A549 (cell line): Measurements from ENCODE around the gene HMGN3. TPM values are rescaled to one million over a fixed set of nuclear protein-coding genes. Genes with fewer than 3 reads are reported as not detected.

Experiments used
- ATAC-seq, 2 experiments: fragments of 200-7000 bp in 1 of 2; fragments of >200 bp in 1 of 2; cut with Nextera tagmentation in 1 of 2; cut with Tn5 transposase in 1 of 2; 3 replicates each; pipeline versions ENCODE4 v1.8.0 to v1.9.1; 2018 to 2020; ENCODE audit warnings: mild to moderate bottlenecking in 1 of 2, moderate library complexity in 1 of 2
- CTCF ChIA-PET: fragments of 300-600 bp; sonication (Branson Sonifier 250); formaldehyde crosslinking; extraction: SDS; loops from one replicate; lab custom pipeline; 2021; ENCODE audit warnings: antibody characterized with exemption, inconsistent platforms; lab: Yijun Ruan, JAX
- POLR2A ChIA-PET: fragments of 350-600 bp; formaldehyde crosslinking; extraction: SDS; loops from one replicate; lab custom pipeline; 2021; ENCODE audit warnings: antibody characterized with exemption, inconsistent platforms; lab: Yijun Ruan, JAX
- DNase-seq, 2 experiments: peaks; one replicate each; pipeline versions ENCODE4 v3.0.0 to v3.0.0-alpha.2; 2011 to 2016; ENCODE audit warnings: low read depth in 1 of 2, low spot score in 1 of 2
- FAIRE-seq: peaks from 2 replicates; lab custom pipeline; 2011; peaks lifted over from hg19 to GRCh38; lab: Jason Lieb, UNC
- H3K27ac ChIP-seq, 2 experiments: fragments of >200 bp; sonication (Bioruptor Twin); formaldehyde crosslinking; 3 replicates each; pipeline ENCODE4 v1.5.1; 2016 to 2017
- H3K4me1 ChIP-seq: fragments of >200 bp; sonication (Bioruptor Twin); formaldehyde crosslinking; 3 replicates; pipeline ENCODE4 v1.6.1; 2016
- H3K4me2 ChIP-seq: fragments of >200 bp; sonication (Bioruptor Twin); formaldehyde crosslinking; 3 replicates; pipeline ENCODE4 v1.6.1; 2016
- H3K4me3 ChIP-seq: fragments of >200 bp; sonication (Bioruptor Twin); formaldehyde crosslinking; 3 replicates; pipeline ENCODE4 v1.5.1; 2016
- H3K9me3 ChIP-seq: fragments of >200 bp; sonication (Bioruptor Twin); formaldehyde crosslinking; 3 replicates; pipeline ENCODE4 v1.6.1; 2016
- BHLHE40 ChIP-seq: IDR thresholded peaks from 2 replicates; pipeline ENCODE4 v1.6.1; 2012; ENCODE audit warnings: low read depth, low read length, inconsistent platforms
- CBX2 ChIP-seq: fragments of 200-600 bp; sonication (generic); IDR thresholded peaks from 2 replicates; pipeline ENCODE4 v1.6.1; 2016; ENCODE audit warnings: low read depth, mild to moderate bottlenecking, borderline replicate concordance
- CEBPB ChIP-seq, 2 experiments: fragments of >200 bp in 1 of 2; sonication (Bioruptor Twin) in 1 of 2; formaldehyde crosslinking in 1 of 2; IDR thresholded peaks; 2 replicates each; pipeline ENCODE4 v1.6.1; 2012 to 2016
- CHD4 ChIP-seq: fragments of 200-600 bp; sonication (generic); IDR thresholded peaks from 2 replicates; pipeline ENCODE4 v1.6.1; 2016; ENCODE audit warnings: antibody characterized with exemption, mild to moderate bottlenecking, borderline replicate concordance
- CTCF ChIP-seq: fragments of >200 bp; sonication (Bioruptor Twin); formaldehyde crosslinking; IDR thresholded peaks from 3 replicates; pipeline ENCODE4 v1.5.1; 2016
- E2F6 ChIP-seq: IDR thresholded peaks from 2 replicates; pipeline ENCODE4 v1.6.1; 2012; ENCODE audit warnings: low read depth, borderline replicate concordance
- EHF ChIP-seq: fragments of 250-450 bp; sonication (Bioruptor Pico); IDR thresholded peaks from 2 replicates; pipeline ENCODE4 v1.5.0; 2020; ENCODE audit warnings: mild to moderate bottlenecking
- ELK1 ChIP-seq: fragments of 150-350 bp; IDR thresholded peaks from 2 replicates; pipeline ENCODE4 v1.6.1; 2014; ENCODE audit warnings: low read depth, mild to moderate bottlenecking, low read length
- ESRRA ChIP-seq: fragments of 150-350 bp; IDR thresholded peaks from 2 replicates; pipeline ENCODE4 v1.6.1; 2014; ENCODE audit warnings: mild to moderate bottlenecking, low read length, borderline replicate concordance
- FOXS1 ChIP-seq: fragments of 250-450 bp; sonication (Bioruptor Pico); IDR thresholded peaks from 2 replicates; pipeline ENCODE4 v1.5.0; 2020; ENCODE audit warnings: mild to moderate bottlenecking, moderate library complexity
- GATA3 ChIP-seq: IDR thresholded peaks from 2 replicates; pipeline ENCODE4 v1.6.1; 2012; ENCODE audit warnings: borderline replicate concordance
- HES2 ChIP-seq: fragments of >200 bp; sonication (Bioruptor Twin); formaldehyde crosslinking; IDR thresholded peaks from 2 replicates; pipeline ENCODE4 v1.6.1; 2016
- HEYL ChIP-seq: fragments of 250-450 bp; sonication (Bioruptor Pico); IDR thresholded peaks from 2 replicates; pipeline ENCODE4 v1.8.0; 2021; ENCODE audit warnings: mild to moderate bottlenecking, moderate library complexity
- HMGXB4 ChIP-seq: fragments of 250-450 bp; sonication (Bioruptor Pico); IDR thresholded peaks from 2 replicates; pipeline ENCODE4 v1.5.0; 2021; ENCODE audit warnings: mild to moderate bottlenecking, moderate library complexity, borderline replicate concordance
- HOXB13 ChIP-seq: fragments of 250-450 bp; sonication (Bioruptor Pico); IDR thresholded peaks from 2 replicates; pipeline ENCODE4 v1.5.0; 2020; ENCODE audit warnings: low read depth, mild to moderate bottlenecking, moderate library complexity
- HOXB5 ChIP-seq: fragments of 250-450 bp; sonication (Bioruptor Pico); IDR thresholded peaks from 2 replicates; pipeline ENCODE4 v1.5.0; 2020; ENCODE audit warnings: mild to moderate bottlenecking, moderate library complexity
- JUNB ChIP-seq: fragments of >200 bp; sonication (Bioruptor Twin); formaldehyde crosslinking; IDR thresholded peaks from 2 replicates; pipeline ENCODE4 v1.6.1; 2016
- MAFK ChIP-seq: fragments of 450-650 bp; IDR thresholded peaks from 2 replicates; pipeline ENCODE4 v1.6.1; 2014; ENCODE audit not compliant: partially characterized antibody
- MAX ChIP-seq: IDR thresholded peaks from 2 replicates; pipeline ENCODE4 v1.6.1; 2012
- MAZ ChIP-seq: fragments of 150-350 bp; IDR thresholded peaks from 2 replicates; pipeline ENCODE4 v1.6.1; 2014; ENCODE audit warnings: antibody characterized with exemption, low read depth, low read length, borderline replicate concordance
- NR3C1 ChIP-seq: fragments of >200 bp; sonication (Bioruptor Twin); formaldehyde crosslinking; IDR thresholded peaks from 3 replicates; pipeline ENCODE4 v1.6.1; 2017
- POLR2A ChIP-seq: IDR thresholded peaks from 2 replicates; pipeline ENCODE4 v1.6.1; 2012; ENCODE audit warnings: mild to moderate bottlenecking, low read length
- RNF2 ChIP-seq: fragments of 200-600 bp; sonication (generic); IDR thresholded peaks from 2 replicates; pipeline ENCODE4 v1.6.1; 2016; ENCODE audit warnings: low read depth, mild to moderate bottlenecking, antibody characterized with exemption, moderate library complexity, borderline replicate concordance
- SMC3 ChIP-seq: fragments of >200 bp; sonication (Bioruptor Twin); formaldehyde crosslinking; IDR thresholded peaks from 3 replicates; pipeline ENCODE4 v1.6.1; 2018; ENCODE audit warnings: inconsistent platforms
- SREBF2 ChIP-seq: fragments of 450-650 bp; IDR thresholded peaks from 2 replicates; pipeline ENCODE4 v1.6.1; 2014; ENCODE audit warnings: mild to moderate bottlenecking, moderate library complexity
- TP53 ChIP-seq: fragments of 250-450 bp; sonication (Bioruptor Pico); IDR thresholded peaks from 2 replicates; pipeline ENCODE4 v1.5.0; 2021; ENCODE audit warnings: mild to moderate bottlenecking, moderate library complexity
- USF2 ChIP-seq: fragments of 450-650 bp; IDR thresholded peaks from 2 replicates; pipeline ENCODE4 v1.6.1; 2014; ENCODE audit warnings: antibody characterized with exemption
- ZC3H11A ChIP-seq: fragments of 450-650 bp; IDR thresholded peaks from 2 replicates; pipeline ENCODE4 v1.6.1; 2014; ENCODE audit warnings: antibody characterized with exemption, mild to moderate bottlenecking
- ZFP36 ChIP-seq: fragments of 450-650 bp; IDR thresholded peaks from 2 replicates; pipeline ENCODE4 v1.6.1; 2014; ENCODE audit warnings: borderline replicate concordance; ENCODE audit not compliant: partially characterized antibody
- ZNF302 ChIP-seq: fragments of 250-450 bp; sonication (Bioruptor Pico); IDR thresholded peaks from 2 replicates; pipeline ENCODE4 v1.9.0; 2021; ENCODE audit warnings: inconsistent platforms, mild to moderate bottlenecking, moderate library complexity
- ZSCAN20 ChIP-seq: fragments of 250-450 bp; sonication (Bioruptor Pico); IDR thresholded peaks from 2 replicates; pipeline ENCODE4 v1.8.0; 2022; ENCODE audit warnings: mild to moderate bottlenecking, moderate library complexity
- WGBS: methylation state at CpG from one replicate; pipeline ENCODE4 v1.1.6; 2017; ENCODE audit errors: missing lambda C conversion rate; 5-methylcytosine and 5-hydroxymethylcytosine counted together
- polyA plus RNA-seq, 4 experiments: library from polyadenylated mRNA; depleted of rRNA in 3 of 4; stranded (reverse); fragments of >200 nt; fragmentation: RNase III in 1 of 4; extraction: RNeasy Plus Mini Kit Qiagen cat#74134 plus additional on column Dnase treatment in 1 of 4; gene quantifications; 2 replicates in 3 of 4; 3 replicates in 1 of 4; pipeline ENCODE4 v1.2.3, GENCODE V29; 2011 to 2017

HMGN3 gene
- polyA plus RNA-seq, 2 of the 4 experiments (the other 2 are of a cell fraction) = 94.2 to 102 TPM

- no peak for DNase-seq
- no peak for FAIRE-seq
These were observed 63.5 kb downstream of the HMGN3 start for GRCh38 chr6:79170959-79171358.

GRCh38 chr6:79170431-79170830 lies 64.1 kb downstream of the HMGN3 start:
- no peak overlapping the region for H3K4me3 ChIP-seq
- H3K9me3 ChIP-seq = no peaks in the 10 kb centered on the region
- ChIA-PET POLR2A (no interaction called here), CTCF (no interaction called here)
- ATAC-seq (no peak), DNase-seq (no peak), FAIRE-seq (no peak)
- no peaks in the 10 kb centered on the region for H3K4me1 ChIP-seq
- 79% methylated on average over 5 of the region's 5 CpGs for WGBS
- TF ChIP-seq SREBF2 (no peak), RNF2 (no peak), CBX2 (no peak), ZFP36 (no peak), SMC3 (no peak), ZC3H11A (no peak), ZNF302 (CRISPR knock-in tag) (no peak), MAZ (no peak), ESRRA (no peak), EHF (CRISPR knock-in tag) (no peak), HOXB13 (no peak)
- H3K27ac ChIP-seq = no peak overlapping the region
- H3K4me2 ChIP-seq = no peak overlapping the region

More at GRCh38 chr6:79170959-79171358, 63.5 kb downstream of the HMGN3 start:
- Histone ChIP-seq H3K4me1 (no peaks in the 10 kb centered on the region), H3K27ac (no peak overlapping the region), H3K4me3 (no peak overlapping the region), H3K9me3 (no peaks in the 10 kb centered on the region), H3K4me2 (no peak overlapping the region)
- ATAC-seq = no peak
- 48% methylated on average over 3 of the region's 3 CpGs for WGBS
- ChIA-PET CTCF (no interaction called here), POLR2A (no interaction called here)
- TF ChIP-seq HOXB13 = no peak
- TF ChIP-seq FOXS1 (CRISPR knock-in tag) = no peak
- TF ChIP-seq MAX = no peak
- no peak for TF ChIP-seq HMGXB4 (CRISPR knock-in tag)
- TF ChIP-seq CEBPB (IDR thresholded peaks at IDR 0.05) = no peak
- no peak for TF ChIP-seq ZSCAN20 (CRISPR knock-in tag)
- TF ChIP-seq POLR2A = no peak
- no peak for TF ChIP-seq HEYL (CRISPR knock-in tag)
- TF ChIP-seq NR3C1 = no peak
- no peak for TF ChIP-seq CTCF
- TF ChIP-seq GATA3 = no peak
- no peak for TF ChIP-seq BHLHE40
- TF ChIP-seq EHF (CRISPR knock-in tag) = no peak
- no peak for TF ChIP-seq SREBF2
- TF ChIP-seq CHD4 = no peak

- Histone ChIP-seq H3K4me3 (no peak overlapping the region), H3K27ac (no peak overlapping the region), H3K4me2 (no peak overlapping the region), H3K9me3 (no peaks in the 10 kb centered on the region), H3K4me1 (no peaks in the 10 kb centered on the region)
- ChIA-PET CTCF (no interaction called here), POLR2A (no interaction called here)
- WGBS = 75% methylated on average over 2 of the region's 2 CpGs
- no peak for FAIRE-seq
- no peak for ATAC-seq
- no peak for DNase-seq
- TF ChIP-seq MAZ = no peak
- TF ChIP-seq ELK1 = no peak
- no peak for TF ChIP-seq HOXB5 (CRISPR knock-in tag)
- TF ChIP-seq JUNB = no peak
- no peak for TF ChIP-seq RNF2
- no peak for TF ChIP-seq CHD4
- TF ChIP-seq E2F6 = no peak
- no peak for TF ChIP-seq TP53
- TF ChIP-seq HES2 = no peak
- no peak for TF ChIP-seq MAX
- TF ChIP-seq USF2 = no peak
- no peak for TF ChIP-seq MAFK
These were observed 65.8 kb downstream of the HMGN3 start for GRCh38 chr6:79168695-79168980.
